Measurements from ENCODE around the gene DCP2.

The DCP2 gene

DNA sequence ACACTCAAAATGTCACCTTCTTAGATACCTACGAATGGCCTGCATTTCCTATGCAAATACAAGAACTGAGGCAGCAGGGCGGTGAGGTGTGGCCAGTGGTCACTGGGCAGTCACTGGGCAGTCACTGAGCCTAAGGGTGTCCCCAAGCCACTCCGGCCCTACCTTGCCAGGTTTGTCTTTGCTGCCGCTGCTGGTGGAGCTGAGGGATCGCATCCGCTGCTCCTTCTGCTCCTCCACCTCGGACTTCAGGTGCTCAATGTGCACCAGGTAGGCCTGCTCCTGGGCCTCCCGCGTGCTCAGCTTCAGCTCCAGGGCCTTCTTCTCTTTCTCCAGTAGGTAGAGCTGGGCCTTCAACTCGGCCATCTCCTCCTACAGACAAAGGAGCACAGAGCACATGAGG is 72.3 kb downstream of the DCP2 start:
- H3F3A ChIP-seq (ENCODE audit: insufficient read depth) = 0 out of 2 replicates have a peak, but pooled peaks cover 5% of the 10 kb centered on the region
- H3K79me2 ChIP-seq (ENCODE audit: insufficient read depth, low read length) = no peaks in the 10 kb centered on the region
- H3K27ac ChIP-seq (ENCODE audit: low read depth, low read length) = no peak overlapping the region
- no peak overlapping the region for H3K9ac ChIP-seq (ENCODE audit: low read length)
- H3K4me2 ChIP-seq (ENCODE audit: low read depth, low read length, poor library complexity, severe bottlenecking) = no peak overlapping the region
- no peaks in the 10 kb centered on the region for H3K36me3 ChIP-seq (ENCODE audit: low read length)
- H3K27me3 ChIP-seq (ENCODE audit: low read length) = no peaks in the 10 kb centered on the region
- no peaks in the 10 kb centered on the region for H3K9me3 ChIP-seq (ENCODE audit: insufficient read depth, low read length)
- H3K9me2 ChIP-seq (replicated peaks; ENCODE audit: insufficient read depth, low read length) = no peaks in the 10 kb centered on the region
- TF ChIP-seq EZH2phosphoT487 (conservative IDR thresholded peaks at IDR 0.05; ENCODE audit: low read length) = no peak
- TF ChIP-seq, protein P1, sequence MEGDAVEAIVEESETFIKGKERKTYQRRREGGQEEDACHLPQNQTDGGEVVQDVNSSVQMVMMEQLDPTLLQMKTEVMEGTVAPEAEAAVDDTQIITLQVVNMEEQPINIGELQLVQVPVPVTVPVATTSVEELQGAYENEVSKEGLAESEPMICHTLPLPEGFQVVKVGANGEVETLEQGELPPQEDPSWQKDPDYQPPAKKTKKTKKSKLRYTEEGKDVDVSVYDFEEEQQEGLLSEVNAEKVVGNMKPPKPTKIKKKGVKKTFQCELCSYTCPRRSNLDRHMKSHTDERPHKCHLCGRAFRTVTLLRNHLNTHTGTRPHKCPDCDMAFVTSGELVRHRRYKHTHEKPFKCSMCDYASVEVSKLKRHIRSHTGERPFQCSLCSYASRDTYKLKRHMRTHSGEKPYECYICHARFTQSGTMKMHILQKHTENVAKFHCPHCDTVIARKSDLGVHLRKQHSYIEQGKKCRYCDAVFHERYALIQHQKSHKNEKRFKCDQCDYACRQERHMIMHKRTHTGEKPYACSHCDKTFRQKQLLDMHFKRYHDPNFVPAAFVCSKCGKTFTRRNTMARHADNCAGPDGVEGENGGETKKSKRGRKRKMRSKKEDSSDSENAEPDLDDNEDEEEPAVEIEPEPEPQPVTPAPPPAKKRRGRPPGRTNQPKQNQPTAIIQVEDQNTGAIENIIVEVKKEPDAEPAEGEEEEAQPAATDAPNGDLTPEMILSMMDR (IDR thresholded peaks at IDR 0.05; ENCODE audit: insufficient read depth, low read length, poor library complexity, severe bottlenecking) = no peak
- no peak overlapping the region for H3K4me3 ChIP-seq (ENCODE audit: insufficient read depth, low read length, poor library complexity, severe bottlenecking)
- no peaks in the 10 kb centered on the region for H4K20me1 ChIP-seq (ENCODE audit: low read depth, low read length)
- H2AFZ ChIP-seq (ENCODE audit: low read depth, low read length, severe bottlenecking) = no peak overlapping the region

GRCh38 chr5:113050721-113051382 is 74.3 kb downstream of the DCP2 start:
- no peak overlapping the region for H3K9ac ChIP-seq (ENCODE audit: low read length)
- TF ChIP-seq, protein P1 (IDR thresholded peaks at IDR 0.05; ENCODE audit: insufficient read depth, low read length, poor library complexity, severe bottlenecking) = no peak
- no peak for TF ChIP-seq EZH2phosphoT487 (conservative IDR thresholded peaks at IDR 0.05; ENCODE audit: low read length)
- H3K27me3 ChIP-seq (ENCODE audit: low read length) = no peaks in the 10 kb centered on the region
- no peaks in the 10 kb centered on the region for H3K9me2 ChIP-seq (replicated peaks; ENCODE audit: insufficient read depth, low read length)
- no peak overlapping the region for H3K27ac ChIP-seq (ENCODE audit: low read depth, low read length)
- no peaks in the 10 kb centered on the region for H3K79me2 ChIP-seq (ENCODE audit: insufficient read depth, low read length)
- H4K20me1 ChIP-seq (ENCODE audit: low read depth, low read length) = no peaks in the 10 kb centered on the region
- H3K4me3 ChIP-seq (ENCODE audit: insufficient read depth, low read length, poor library complexity, severe bottlenecking) = no peak overlapping the region
- 0 out of 2 replicates have a peak, but pooled peaks cover 5% of the 10 kb centered on the region for H3F3A ChIP-seq (ENCODE audit: insufficient read depth)
- H3K4me2 ChIP-seq (ENCODE audit: low read depth, low read length, poor library complexity, severe bottlenecking) = no peak overlapping the region
- no peaks in the 10 kb centered on the region for H3K36me3 ChIP-seq (ENCODE audit: low read length)
- H2AFZ ChIP-seq (ENCODE audit: low read depth, low read length, severe bottlenecking) = no peak overlapping the region
- no peaks in the 10 kb centered on the region for H3K9me3 ChIP-seq (ENCODE audit: insufficient read depth, low read length)

- Histone ChIP-seq H4K20me1 (ENCODE audit: low read depth, low read length) (no peaks in the 10 kb centered on the region), H3K27me3 (ENCODE audit: low read length) (no peaks in the 10 kb centered on the region), H3K36me3 (ENCODE audit: low read length) (no peaks in the 10 kb centered on the region)
These were observed 75.6 kb downstream of the DCP2 start for GRCh38 chr5:113052041-113052795.

More at GRCh38 chr5:113052041-113052795, 75.6 kb downstream of the DCP2 start:
- no peak overlapping the region for H2AFZ ChIP-seq (ENCODE audit: low read depth, low read length, severe bottlenecking)
- TF ChIP-seq, protein P1 (IDR thresholded peaks at IDR 0.05; ENCODE audit: insufficient read depth, low read length, poor library complexity, severe bottlenecking) = no peak
- no peak for TF ChIP-seq EZH2phosphoT487 (conservative IDR thresholded peaks at IDR 0.05; ENCODE audit: low read length)
- H3K9ac ChIP-seq (ENCODE audit: low read length) = no peak overlapping the region
- H3K79me2 ChIP-seq (ENCODE audit: insufficient read depth, low read length) = no peaks in the 10 kb centered on the region
- H3F3A ChIP-seq (ENCODE audit: insufficient read depth) = 0 out of 2 replicates have a peak, but pooled peaks cover 5% of the 10 kb centered on the region
- H3K4me2 ChIP-seq (ENCODE audit: low read depth, low read length, poor library complexity, severe bottlenecking) = no peak overlapping the region
- H3K4me3 ChIP-seq (ENCODE audit: insufficient read depth, low read length, poor library complexity, severe bottlenecking) = no peak overlapping the region
- H3K27ac ChIP-seq (ENCODE audit: low read depth, low read length) = no peak overlapping the region
- no peaks in the 10 kb centered on the region for H3K9me2 ChIP-seq (replicated peaks; ENCODE audit: insufficient read depth, low read length)
- H3K9me3 ChIP-seq (ENCODE audit: insufficient read depth, low read length) = no peaks in the 10 kb centered on the region

Data from SU-DHL-6 (cell line).